Uterus (tissue), 2 donors: ENCODE measurements around the gene EDN2.

ENCODE experiments used
- CTCF ChIP-seq, 4 experiments: fragments of 200-600 bp in 2 of 4; fragments of 450-650 bp in 2 of 4; sonication (generic) in 2 of 4; IDR thresholded peaks; one replicate each; pipeline ENCODE4 v1.5.1; 2016 to 2019; ENCODE audit warnings: antibody characterized with exemption in 4 of 4, mild to moderate bottlenecking in 2 of 4, moderate library complexity in 1 of 4
- POLR2A ChIP-seq, 2 donors: fragments of 450-650 bp; IDR thresholded peaks; one replicate each; pipeline ENCODE4 v1.6.1; 2016; ENCODE audit warnings: antibody characterized with exemption in 2 of 2, mild to moderate bottlenecking in 1 of 2, moderate library complexity in 1 of 2

DNA sequence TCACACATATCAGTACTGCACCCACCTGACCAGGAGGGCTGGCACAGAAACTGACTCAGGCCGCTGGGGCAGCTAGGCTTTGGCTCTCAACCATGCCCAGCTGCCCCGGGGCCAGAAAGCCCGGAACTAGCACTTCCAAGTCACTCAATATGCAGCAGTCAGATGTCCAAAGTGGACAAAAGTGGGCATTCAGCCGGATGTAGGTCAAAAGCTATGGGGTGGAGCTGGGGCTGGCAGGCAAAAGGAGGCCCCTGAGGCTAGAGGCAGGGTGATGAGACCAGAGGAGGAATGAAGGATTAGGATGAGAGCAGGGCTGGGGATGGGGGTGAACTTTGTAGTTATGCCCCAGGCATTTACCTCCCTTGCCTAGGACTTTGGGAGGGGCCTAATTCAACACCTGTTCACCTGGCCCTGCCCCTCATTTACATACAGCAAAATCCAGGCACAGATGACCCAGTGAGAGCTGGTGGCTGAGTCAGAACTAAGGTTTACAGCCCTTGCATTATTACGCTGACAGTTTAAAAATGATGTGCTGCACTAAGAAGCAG is 30.7 kb upstream of the EDN2 start:
- TF ChIP-seq CTCF (IDR thresholded peaks at IDR 0.05), result no peak
- TF ChIP-seq POLR2A (IDR thresholded peaks at IDR 0.05), result no peak
